HCT116 (cell line): Measurements from ENCODE around the gene TXNDC11. TPM values are rescaled to one million over a fixed set of nuclear protein-coding genes. Genes with fewer than 3 reads are reported as not detected.

Experiments used
- ATAC-seq: fragments of 200-7000 bp; cut with Tn5 transposase; 2 replicates; pipeline ENCODE4 v1.9.1; 2020; ENCODE audit warnings: mild to moderate bottlenecking, moderate library complexity
- BruUV-seq: library from RNA; stranded (reverse); fragments of 400-500 nt; replicated peaks from 2 replicates; lab custom pipeline; 2021; lab: Mats Ljungman, UMichigan
- CTCF ChIA-PET: fragments of 300-600 bp; sonication (Branson Sonifier 250); formaldehyde crosslinking; loops from one replicate; lab custom pipeline; 2021; ENCODE audit warnings: antibody characterized with exemption; lab: Charles Lee
- POLR2A ChIA-PET: fragments of 300-600, 350-600 bp; sonication (Branson Sonifier 250); formaldehyde crosslinking; loops from one replicate; lab custom pipeline; 2021; ENCODE audit warnings: antibody characterized with exemption; lab: Charles Lee
- RAD21 ChIA-PET, 2 experiments: fragments of 300-600 bp; sonication (Branson Sonifier 250); formaldehyde crosslinking; loops; one replicate each; lab custom pipeline; 2023; ENCODE audit warnings: low total read pairs in 2 of 2; ENCODE audit not compliant: uncharacterized antibody in 2 of 2, unreplicated experiment in 2 of 2, low non-redundant PET in 1 of 2; lab: Charles Lee
- DNase-seq: peaks from one replicate; pipeline ENCODE4 v3.0.0-alpha.2; 2010; ENCODE audit warnings: low read depth, low spot score
- H2AFZ ChIP-seq: fragments of 200-600 bp; shearing (Covaris generic), sonication (generic); 2 replicates; pipeline ENCODE4 v1.6.1; 2017; ENCODE audit warnings: low read depth, mixed run types, mixed read lengths, antibody characterized with exemption, low read length; ENCODE audit not compliant: poor library complexity, severe bottlenecking
- H3K27ac ChIP-seq: 2 replicates; pipeline ENCODE4 v1.5.1; 2012; ENCODE audit warnings: low read depth, low read length
- H3K27me3 ChIP-seq: fragments of 200-600 bp; sonication (generic); 2 replicates; pipeline ENCODE4 v1.6.1; 2016; ENCODE audit warnings: mixed run types, low read length, mixed read lengths; ENCODE audit not compliant: insufficient read depth
- H3K36me3 ChIP-seq, 2 experiments: fragments of 200-500 bp in 1 of 2; fragments of 200-600 bp in 1 of 2; sonication (Bioruptor generic) in 1 of 2; sonication (generic) in 1 of 2; 2 replicates each; pipeline versions ENCODE4 v1.5.1 to v1.6.1; 2014 to 2016; ENCODE audit warnings: low read length in 2 of 2, inconsistent platforms in 1 of 2, mixed read lengths in 1 of 2, mixed run types in 1 of 2; ENCODE audit not compliant: insufficient read depth in 2 of 2, control insufficient read depth in 1 of 2
- H3K4me1 ChIP-seq, 2 experiments: fragments of 200-600 bp in 1 of 2; sonication (generic) in 1 of 2; 2 replicates each; pipeline versions ENCODE4 v1.5.1 to v1.6.1; 2012 to 2017; ENCODE audit warnings: low read length in 2 of 2, inconsistent platforms in 1 of 2, mild to moderate bottlenecking in 1 of 2, mixed read lengths in 1 of 2, mixed run types in 1 of 2, moderate library complexity in 1 of 2; ENCODE audit not compliant: insufficient read depth in 2 of 2, control insufficient read depth in 1 of 2
- H3K4me2 ChIP-seq: fragments of 200-600 bp; sonication (generic); 2 replicates; pipeline ENCODE4 v1.6.1; 2017; ENCODE audit warnings: mixed run types, low read length, mixed read lengths
- H3K4me3 ChIP-seq, 2 experiments: fragments of 200-600 bp in 1 of 2; sonication (generic) in 1 of 2; replicated peaks in 1 of 2; 2 replicates each; pipeline ENCODE4 v1.5.1; 2011 to 2016; ENCODE audit warnings: low read length in 2 of 2, control low read depth in 1 of 2, low read depth in 1 of 2, mild to moderate bottlenecking in 1 of 2, mixed read lengths in 1 of 2, mixed run types in 1 of 2
- H3K79me2 ChIP-seq: fragments of 200-600 bp; sonication (generic); 2 replicates; pipeline ENCODE4 v1.6.1; 2017; ENCODE audit warnings: mild to moderate bottlenecking, mixed run types, low read length, moderate library complexity, mixed read lengths; ENCODE audit not compliant: insufficient read depth
- H3K9ac ChIP-seq: fragments of 200-600 bp; sonication (generic); 2 replicates; pipeline ENCODE4 v1.6.1; 2016; ENCODE audit warnings: low read length, mixed read lengths
- H3K9me2 ChIP-seq: fragments of 200-600 bp; sonication (generic), shearing (Covaris generic); 2 replicates; pipeline ENCODE4 v1.6.1; 2017; ENCODE audit warnings: mixed run types, mild to moderate bottlenecking, moderate library complexity; ENCODE audit not compliant: insufficient read depth
- H3K9me3 ChIP-seq, 2 experiments: fragments of 200-500 bp in 1 of 2; fragments of 200-600 bp in 1 of 2; sonication (Bioruptor generic) in 1 of 2; sonication (generic) in 1 of 2; 2 replicates each; pipeline ENCODE4 v1.6.1; 2014 to 2017; ENCODE audit warnings: low read length in 2 of 2, mixed read lengths in 2 of 2, inconsistent platforms in 1 of 2, low read depth in 1 of 2, mild to moderate bottlenecking in 1 of 2, mixed run types in 1 of 2, moderate library complexity in 1 of 2; ENCODE audit not compliant: control insufficient read depth in 1 of 2, insufficient read depth in 1 of 2
- H4K20me1 ChIP-seq: fragments of 200-600 bp; sonication (generic), shearing (Covaris generic); 2 replicates; pipeline ENCODE4 v1.6.1; 2017; ENCODE audit warnings: mixed run types, mild to moderate bottlenecking, moderate library complexity; ENCODE audit not compliant: insufficient read depth
- ATF3 ChIP-seq: IDR thresholded peaks from 2 replicates; pipeline ENCODE4 v1.6.1; 2012
- CBX3 ChIP-seq: IDR thresholded peaks from 2 replicates; pipeline ENCODE4 v1.6.1; 2012; ENCODE audit warnings: low read depth
- CEBPB ChIP-seq: IDR thresholded peaks from 2 replicates; pipeline ENCODE4 v1.6.1; 2012; ENCODE audit warnings: low read depth
- CTCF ChIP-seq, 3 experiments: fragments of 200-600 bp in 1 of 3; sonication (generic) in 1 of 3; IDR thresholded peaks in 2 of 3; conservative IDR thresholded peaks in 1 of 3; 2 replicates each; pipeline ENCODE4 v1.5.1; 2012 to 2017; ENCODE audit warnings: low read depth in 2 of 3, low read length in 2 of 3, antibody characterized with exemption in 1 of 3, borderline replicate concordance in 1 of 3, control low read depth in 1 of 3, mild to moderate bottlenecking in 1 of 3, mixed read lengths in 1 of 3, mixed run types in 1 of 3, moderate library complexity in 1 of 3; ENCODE audit not compliant: insufficient read depth in 1 of 3
- ELF1 ChIP-seq: IDR thresholded peaks from 2 replicates; pipeline ENCODE4 v1.6.1; 2012; ENCODE audit warnings: low read depth, borderline replicate concordance
- EZH2 ChIP-seq: fragments of 200-600 bp; sonication (generic); IDR thresholded peaks from 2 replicates; pipeline ENCODE4 v1.6.1; 2017; ENCODE audit warnings: antibody characterized with exemption, mixed run types
- JUND ChIP-seq: IDR thresholded peaks from 2 replicates; pipeline ENCODE4 v1.6.1; 2012
- MAX ChIP-seq: IDR thresholded peaks from 2 replicates; pipeline ENCODE4 v1.6.1; 2012
- POLR2A ChIP-seq: IDR thresholded peaks from 2 replicates; pipeline ENCODE4 v1.7.0; 2011; ENCODE audit warnings: borderline replicate concordance; ENCODE audit not compliant: insufficient read depth, insufficient read length; ENCODE audit errors: extremely low read depth
- POLR2AphosphoS5 ChIP-seq: IDR thresholded peaks from 2 replicates; pipeline ENCODE4 v1.6.1; 2011; ENCODE audit warnings: mild to moderate bottlenecking, low read depth, low read length, moderate library complexity
- RAD21 ChIP-seq: IDR thresholded peaks from 2 replicates; pipeline ENCODE4 v1.6.1; 2012; ENCODE audit warnings: low read depth, mild to moderate bottlenecking
- REST ChIP-seq: IDR thresholded peaks from 2 replicates; pipeline ENCODE4 v1.6.1; 2012; ENCODE audit warnings: low read depth
- SIN3A ChIP-seq: IDR thresholded peaks from 2 replicates; pipeline ENCODE4 v1.6.1; 2012; ENCODE audit warnings: low read depth
- SP1 ChIP-seq: IDR thresholded peaks from 2 replicates; pipeline ENCODE4 v1.6.1; 2012; ENCODE audit warnings: low read depth
- TCF7L2 ChIP-seq: IDR thresholded peaks from 2 replicates; pipeline ENCODE4 v1.7.0; 2011; ENCODE audit warnings: borderline replicate concordance, inconsistent platforms; ENCODE audit not compliant: insufficient read depth, insufficient read length; ENCODE audit errors: extremely low read depth
- YY1 ChIP-seq: IDR thresholded peaks from 2 replicates; pipeline ENCODE4 v1.6.1; 2011; ENCODE audit warnings: low read length, low read depth, moderate library complexity, mild to moderate bottlenecking; ENCODE audit not compliant: insufficient replicate concordance; ENCODE audit errors: extremely low read depth
- ZBTB33 ChIP-seq: IDR thresholded peaks from 2 replicates; pipeline ENCODE4 v1.6.1; 2011; ENCODE audit warnings: mild to moderate bottlenecking, low read length, moderate library complexity; ENCODE audit not compliant: insufficient replicate concordance; ENCODE audit errors: extremely low read depth
- ZFX ChIP-seq: fragments of 450-650 bp; IDR thresholded peaks from 2 replicates; pipeline ENCODE4 v1.6.1; 2017
- ZNF274 ChIP-seq: fragments of 200-500 bp; sonication (Bioruptor generic); IDR thresholded peaks from 2 replicates; pipeline ENCODE4 v1.6.1; 2014; ENCODE audit warnings: mild to moderate bottlenecking, low read depth, low read length, inconsistent platforms
- intact Hi-C: fragments of 100-400 bp; cut with micrococcal nuclease; formaldehyde crosslinking; loops from 2 replicates; pipeline ENCODE4 v1.10.0; 2022
- total RNA-seq: library from RNA; stranded (reverse); gene quantifications from one replicate; pipeline ENCODE4 v1.2.1, GENCODE V29; 2021; ENCODE audit not compliant: unreplicated experiment

Gene TXNDC11
- total RNA-seq, 1 experiment from 2014 or later: 26.8 TPM

- intact Hi-C loops: no loop called here
- no peaks in the 10 kb centered on the region for H4K20me1 ChIP-seq
- no peak overlapping the region for H3K4me3 ChIP-seq
- no peak for ATAC-seq
- peaks cover 17 to 20% of the 10 kb centered on the region in 2 experiments; a peak in 3 of 4 replicates for H3K36me3 ChIP-seq
- TF ChIP-seq ATF3 (no peak), REST (no peak), TCF7L2 (no peak), POLR2AphosphoS5 (no peak), ZFX (no peak), ZNF274 (no peak), RAD21 (no peak), ZBTB33 (no peak), POLR2A (no peak), CEBPB (no peak), JUND (no peak), YY1 (no peak), SP1 (no peak), MAX (no peak), EZH2 (no peak), ELF1 (no peak), CTCF (IDR thresholded peaks at IDR 0.05 in 2 of 3, conservative IDR thresholded peaks at IDR 0.05 in 1 of 3; ENCODE audit: borderline replicate concordance in 1 of 3, insufficient read depth in 1 of 3, low read depth in 2 of 3, low read length in 2 of 3) (no peak), SIN3A (no peak), CBX3 (no peak)
- TF ChIP-seq, all 23 proteins: peak for 0
- RAD21 ChIA-PET: no interaction called here
- Histone ChIP-seq H3K4me2 (no peak overlapping the region), H3K4me1 (peaks cover 8 to 13% of the 10 kb centered on the region in 2 experiments; a peak in 2 of 4 replicates), H3K27me3 (no peaks in the 10 kb centered on the region), H3K9me3 (no peaks in the 10 kb centered on the region), H3K79me2 (no peaks in the 10 kb centered on the region), H3K9ac (no peak overlapping the region), H3K9me2 (no peaks in the 10 kb centered on the region), H2AFZ (no peak overlapping the region), H3K27ac (no peak overlapping the region)
- no peak for DNase-seq
- no TSS peak for BruUV-seq
- CTCF ChIA-PET: interaction anchor here (0.7 kb wide), 1 partner anchor 150 kb away, joined by 3 read pairs; no protein-coding TSS in a partner anchor
- POLR2A ChIA-PET: no interaction called here
Observed at GRCh38 chr16:11681976-11682654, 60.5 kb downstream of the TXNDC11 start.
